Activated CD4-positive, alpha-beta T cell treated with anti-CD3 and anti-CD28 coated beads for 24 hours (primary cell): Measurements from ENCODE around the gene CDKAL1.
"Not testable (repeated sequence)": the region's sequence is repeated elsewhere in the genome, so short reads cannot be mapped to it uniquely, and the experiment has no call there.

Experiments
- DNase-seq, 2 donors: peaks; one replicate each; pipeline ENCODE4 v3.0.0-alpha.2; 2020; ENCODE audit warnings: low read depth in 2 of 2

CDKAL1 gene

DNA sequence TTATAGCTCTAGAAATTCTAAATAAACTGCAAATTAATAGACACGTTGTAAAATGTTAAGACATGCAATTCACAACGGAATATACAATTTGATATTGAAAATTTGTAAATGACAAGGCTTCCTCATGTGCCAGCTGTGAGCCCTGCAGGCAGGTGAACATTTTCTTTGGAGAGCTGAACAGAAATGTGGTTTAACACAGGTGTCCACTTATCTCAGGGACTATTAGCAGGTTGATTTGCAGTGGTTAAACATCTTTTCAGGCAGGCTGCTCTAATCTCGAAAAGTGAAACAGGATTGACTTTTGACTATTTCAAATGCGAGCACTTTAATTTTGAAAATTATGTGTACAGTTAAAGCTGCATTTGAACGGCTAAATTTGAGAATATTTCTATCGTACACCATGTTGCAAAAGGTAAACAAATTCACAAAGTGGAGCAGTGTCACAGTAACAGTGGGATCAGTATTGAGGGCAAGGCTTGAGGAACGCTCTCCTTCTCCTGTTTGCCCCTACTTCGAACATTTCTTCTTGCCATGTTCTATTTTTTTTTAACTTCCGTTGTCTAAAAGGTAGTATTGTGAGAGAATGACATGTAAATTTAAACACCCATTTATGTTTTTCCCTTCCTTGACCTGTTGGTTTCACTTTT, 210.8 kb downstream of the CDKAL1 start:
- no peak for DNase-seq

GRCh38 chr6:20746024-20746423, 211.8 kb downstream of the CDKAL1 start:
- DNase-seq: no peak

DNA sequence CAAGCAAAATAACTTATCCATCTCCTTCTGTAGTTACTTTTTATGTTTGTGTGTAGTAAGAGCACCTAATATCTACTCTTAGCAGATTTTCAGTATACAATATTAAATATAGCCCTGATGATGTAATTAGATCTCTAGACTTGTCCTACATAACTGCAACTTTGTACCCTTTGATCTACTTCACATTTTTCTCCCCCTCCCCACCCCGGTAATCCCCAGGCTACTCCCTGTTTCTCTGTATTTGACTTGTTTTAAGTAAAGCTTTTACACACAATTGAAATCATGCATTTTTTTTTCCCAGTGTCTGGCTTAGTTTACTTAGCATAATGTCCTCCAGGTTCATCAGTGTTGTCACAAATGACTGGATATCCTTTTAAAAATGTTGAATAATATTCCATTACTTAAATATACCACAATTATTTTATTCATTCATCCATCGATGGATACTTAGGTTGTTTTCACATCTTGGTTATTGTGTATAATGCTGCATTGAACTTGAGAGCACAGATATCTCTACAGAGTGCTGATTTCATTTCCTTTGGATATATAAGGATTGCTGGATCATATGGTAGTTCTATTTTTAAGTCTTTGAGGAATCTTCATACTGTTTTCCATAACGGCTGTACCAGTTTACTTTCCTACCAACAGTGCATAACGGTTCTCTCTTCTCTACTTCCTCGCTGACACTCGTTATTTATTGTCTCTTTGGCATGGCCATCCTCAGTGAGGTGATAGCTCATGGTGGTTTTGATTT, 212.7 kb downstream of the CDKAL1 start:
- DNase-seq: no peak

DNA sequence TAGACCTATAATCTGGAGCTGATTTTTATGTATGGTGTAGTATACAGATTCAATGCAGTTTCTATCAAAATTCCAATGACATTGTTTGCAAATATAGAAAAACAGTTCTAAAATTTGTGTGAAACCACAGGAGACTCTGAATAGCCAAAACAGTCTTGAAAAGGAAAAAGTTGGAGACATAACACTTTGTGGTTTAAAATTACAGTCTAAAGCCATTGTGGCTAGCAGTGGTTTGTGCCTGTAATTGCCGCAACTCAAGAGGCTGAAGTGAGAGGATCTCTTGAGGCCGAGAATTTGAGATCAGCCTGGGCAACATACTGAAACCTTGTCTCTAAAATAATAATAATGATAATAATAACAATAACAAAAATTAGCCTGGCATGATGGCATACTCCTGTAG, 213.7 kb downstream of the CDKAL1 start:
- DNase-seq: no peak

DNA sequence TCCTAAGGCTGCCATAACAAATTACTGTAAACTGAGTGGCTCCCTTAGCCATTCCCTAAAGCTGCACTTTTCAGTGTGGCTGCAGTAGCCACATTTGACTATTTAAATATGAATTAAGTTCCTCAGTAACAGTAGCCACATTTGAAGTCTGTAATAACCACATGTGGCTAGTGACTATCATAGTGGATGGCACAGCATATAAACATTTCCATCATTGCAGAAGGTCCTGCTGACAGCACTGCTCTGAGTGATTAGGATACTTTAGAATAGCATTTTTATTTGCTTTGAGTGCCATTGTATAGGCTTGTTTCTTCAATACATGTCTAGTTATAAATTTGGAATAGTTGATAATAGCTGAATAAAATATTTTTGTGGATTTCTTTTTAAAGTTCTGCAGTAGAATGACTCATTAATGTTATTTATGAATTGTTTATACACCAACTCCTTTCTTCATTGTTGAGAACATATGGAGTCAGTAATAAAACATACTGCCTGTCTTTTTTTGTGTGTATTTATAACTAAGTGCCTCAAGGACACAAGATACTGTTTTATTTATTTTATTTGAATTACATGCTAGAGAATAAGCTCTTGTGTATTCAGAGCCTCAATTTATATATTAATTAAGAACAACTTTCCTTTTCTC, 217.2 kb downstream of the CDKAL1 start:
- DNase-seq: no peak

DNA sequence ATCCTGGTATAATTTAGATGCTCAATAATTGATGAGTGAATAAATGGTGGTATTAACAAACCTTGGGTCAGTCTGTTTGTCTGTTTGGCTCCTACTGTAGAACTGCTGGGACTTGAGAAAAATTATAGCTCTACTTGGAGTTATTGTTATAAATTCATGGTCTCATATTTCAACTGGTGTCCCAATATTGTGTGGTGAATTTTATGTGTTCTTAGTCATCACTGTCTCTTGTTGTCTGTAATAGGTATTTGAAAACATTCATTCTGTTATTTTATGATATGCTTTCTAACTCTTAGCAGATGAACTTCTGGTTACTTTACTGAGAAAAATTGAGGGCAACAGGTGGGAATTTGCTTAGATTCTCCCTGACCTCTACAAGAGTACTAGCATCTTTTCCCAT, 221.4 kb downstream of the CDKAL1 start:
- no peak for DNase-seq

- DNase-seq: not testable (repeated sequence)
Measured at GRCh38 chr6:20756584-20757147, 222.4 kb downstream of the CDKAL1 start.

DNA sequence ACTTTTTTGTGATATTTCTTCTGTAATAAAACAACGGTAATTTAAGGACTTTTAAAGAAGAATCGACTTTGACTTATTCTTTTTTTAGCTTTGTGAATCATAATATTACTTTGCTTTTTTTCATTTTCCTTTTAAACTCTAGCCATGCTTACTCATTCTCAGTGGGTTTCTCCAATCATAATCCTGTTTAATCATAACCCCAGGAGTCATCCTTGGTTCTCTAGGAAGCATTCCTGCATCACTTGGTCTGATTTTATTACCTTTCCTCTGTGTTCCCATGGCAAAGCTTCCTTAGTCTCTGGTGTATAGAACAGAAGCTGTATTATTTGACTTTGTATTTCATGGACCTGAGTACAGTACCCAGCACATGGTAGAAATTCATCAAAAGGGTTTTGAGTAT, 223.5 kb downstream of the CDKAL1 start:
- no peak for DNase-seq

- DNase-seq: no peak
Measured at GRCh38 chr6:20763296-20763695, 229.0 kb downstream of the CDKAL1 start.

- DNase-seq: no peak
Measured at GRCh38 chr6:20769631-20770030, 235.4 kb downstream of the CDKAL1 start.

GRCh38 chr6:20770773-20771172, 236.5 kb downstream of the CDKAL1 start:
- DNase-seq: no peak

- DNase-seq: no peak
Measured at GRCh38 chr6:20771409-20771808, 237.2 kb downstream of the CDKAL1 start.

GRCh38 chr6:20773822-20774221, 239.6 kb downstream of the CDKAL1 start:
- DNase-seq: no peak

- DNase-seq: no peak
Measured at GRCh38 chr6:20775981-20776380, 241.7 kb downstream of the CDKAL1 start.

GRCh38 chr6:20777801-20778200, 243.5 kb downstream of the CDKAL1 start:
- DNase-seq: no peak

DNA sequence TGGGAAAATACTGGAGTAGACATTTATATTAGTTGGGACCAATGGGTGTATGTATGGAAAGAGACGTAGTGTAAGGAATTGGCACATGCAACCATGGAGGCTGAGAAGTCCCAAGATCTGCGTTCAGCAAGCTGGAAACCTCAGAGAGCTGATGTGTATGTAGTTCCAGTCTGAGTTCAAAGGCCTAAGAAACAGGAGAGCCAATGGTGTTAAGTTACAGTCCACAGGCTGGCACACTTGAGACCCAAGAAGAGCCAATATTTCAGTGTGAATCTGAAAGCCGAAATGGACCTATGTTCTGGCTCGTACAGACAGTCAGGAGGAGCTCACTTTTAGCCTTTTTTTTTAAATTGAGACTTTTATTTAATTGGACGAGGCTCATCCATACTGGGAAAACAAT, 244.2 kb downstream of the CDKAL1 start:
- no peak for DNase-seq

DNA sequence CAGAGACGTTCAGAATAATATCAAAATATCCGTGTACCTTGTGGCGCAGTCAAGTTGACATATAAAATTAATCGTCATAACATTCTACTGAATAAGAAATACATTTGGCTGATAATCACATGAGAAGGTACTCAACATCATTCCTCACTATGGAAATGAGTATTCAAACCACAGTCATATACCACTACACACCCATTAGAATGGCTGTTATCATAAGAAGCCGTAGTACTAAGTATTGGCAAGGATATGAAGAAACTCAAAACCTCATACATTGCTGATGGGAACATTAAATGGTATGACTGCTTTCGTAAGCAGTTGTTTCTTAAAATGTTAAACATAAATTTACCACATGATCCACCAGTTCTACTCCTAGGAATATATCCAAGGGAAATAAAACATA, 244.7 kb downstream of the CDKAL1 start:
- no peak for DNase-seq

DNA sequence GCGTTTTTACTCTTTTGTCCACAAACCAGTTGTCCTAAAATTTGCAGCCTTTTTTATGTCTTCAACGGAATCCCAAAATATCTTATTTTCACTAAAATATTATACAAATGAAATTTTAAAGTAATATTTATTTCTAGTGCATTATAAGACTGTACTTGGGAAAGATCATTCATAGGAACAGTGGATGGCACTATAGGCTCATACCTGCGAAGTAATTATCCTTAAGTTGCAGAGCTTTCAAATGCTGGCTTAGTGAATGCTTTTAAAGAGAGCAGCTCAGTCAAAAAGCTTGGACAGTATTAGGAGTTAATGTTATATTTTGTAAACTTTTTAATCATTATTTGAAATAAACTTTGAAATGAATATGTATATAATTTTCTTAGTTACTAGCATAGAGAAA, 254.9 kb downstream of the CDKAL1 start:
- no peak for DNase-seq

DNA sequence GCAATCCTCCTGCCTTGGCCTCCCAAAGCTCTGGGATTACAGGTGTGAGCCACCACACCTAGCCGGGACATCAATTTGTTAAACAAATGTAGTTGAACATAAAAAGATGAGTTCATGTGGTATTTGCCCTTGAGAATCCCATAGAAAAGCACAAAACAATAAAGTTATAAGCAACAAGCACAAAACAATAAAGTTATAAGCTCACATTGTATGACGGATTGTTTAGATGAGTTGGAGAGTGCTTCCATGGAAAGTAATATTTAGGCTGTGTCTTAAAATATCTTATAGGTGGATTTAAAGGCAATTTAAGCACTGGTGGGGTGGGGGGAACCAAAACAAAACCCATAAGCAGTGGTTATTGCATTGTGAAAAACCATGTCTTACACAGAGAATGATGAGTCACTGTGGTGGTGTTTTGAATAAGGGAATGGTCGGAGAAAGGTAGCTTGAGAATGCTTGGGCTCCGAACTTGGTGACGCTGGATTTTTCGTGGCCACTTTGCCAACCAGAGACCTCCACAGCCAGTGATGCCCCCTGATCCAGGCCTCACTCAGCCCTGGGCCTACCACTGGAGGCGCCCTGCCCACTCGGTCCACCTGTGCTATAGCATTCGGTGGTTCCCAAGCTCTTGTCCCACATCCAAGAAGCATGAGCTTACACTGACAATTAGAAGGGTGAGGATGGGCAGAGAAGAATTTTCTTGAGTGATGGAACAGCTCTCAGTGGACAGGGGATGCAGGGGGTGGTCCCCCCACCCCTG, 256.0 kb downstream of the CDKAL1 start:
- no peak for DNase-seq

GRCh38 chr6:20791074-20791473, 256.8 kb downstream of the CDKAL1 start:
- no peak for DNase-seq

DNA sequence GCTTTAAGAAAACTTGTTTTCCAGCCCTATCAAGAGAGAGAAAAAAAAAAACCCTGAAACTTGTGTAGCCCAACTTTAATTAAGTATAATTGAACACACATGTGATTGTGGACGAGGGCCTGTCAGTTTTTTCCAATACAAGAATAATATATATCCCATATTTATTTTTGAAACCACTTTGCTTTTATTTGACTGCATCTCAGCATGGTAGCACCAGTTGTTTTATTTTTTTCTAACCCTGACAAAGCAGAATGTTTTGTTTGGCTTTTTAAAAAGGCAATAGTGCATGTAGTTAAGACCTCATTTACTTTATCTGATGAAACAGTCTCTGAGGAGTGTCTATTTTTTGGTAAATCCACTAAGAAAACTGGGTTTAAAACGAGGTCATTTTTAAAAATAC, 257.7 kb downstream of the CDKAL1 start:
- no peak for DNase-seq

DNA sequence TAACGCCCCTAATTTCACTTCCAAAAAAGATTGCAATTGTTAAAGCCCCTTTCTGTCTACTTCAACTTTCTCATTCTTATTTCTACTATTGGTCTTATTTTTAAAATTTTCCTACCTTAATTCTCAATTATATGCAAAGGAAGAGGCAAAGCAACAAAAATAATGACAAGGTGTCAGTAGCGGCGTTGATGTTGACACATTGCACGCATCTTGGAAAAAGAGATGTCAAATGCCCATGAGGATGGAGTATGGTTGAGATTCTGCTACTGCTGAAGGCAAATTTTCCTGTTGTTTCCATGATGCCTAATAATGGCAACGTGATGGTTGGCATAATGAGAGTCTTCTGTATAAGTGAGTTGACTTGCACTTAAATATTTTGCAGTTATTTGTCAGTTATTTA, 258.9 kb downstream of the CDKAL1 start:
- DNase-seq: no peak
